ES-I3 (cell line): ENCODE data around the gene RAPGEF5.

Source experiments
- H3K36me3 ChIP-seq: 2 replicates; pipeline ENCODE4 v1.6.1; 2013; ENCODE audit warnings: mild to moderate bottlenecking, low read length, control low read depth, moderate library complexity; ENCODE audit not compliant: insufficient read depth
- H3K4me1 ChIP-seq: 2 replicates; pipeline ENCODE4 v1.6.1; 2013; ENCODE audit warnings: mild to moderate bottlenecking, control low read depth, low read length; ENCODE audit not compliant: insufficient read depth
- H3K9ac ChIP-seq: 2 replicates; pipeline ENCODE4 v1.6.1; 2013; ENCODE audit warnings: low read depth, mild to moderate bottlenecking, low read length, moderate library complexity
- H3K9me3 ChIP-seq: 2 replicates; pipeline ENCODE4 v1.6.1; 2013; ENCODE audit warnings: mild to moderate bottlenecking, low read length, moderate library complexity; ENCODE audit not compliant: control insufficient read depth, insufficient read depth

RAPGEF5 gene

GRCh38 chr7:22295402-22296264 lies 61.3 kb downstream of the RAPGEF5 start:
- Histone ChIP-seq H3K36me3 (no peaks in the 10 kb centered on the region), H3K9ac (no peak overlapping the region), H3K4me1 (no peaks in the 10 kb centered on the region), H3K9me3 (no peaks in the 10 kb centered on the region)

- no peaks in the 10 kb centered on the region for H3K36me3 ChIP-seq
- no peaks in the 10 kb centered on the region for H3K4me1 ChIP-seq
- no peaks in the 10 kb centered on the region for H3K9me3 ChIP-seq
- no peak overlapping the region for H3K9ac ChIP-seq
Observed at GRCh38 chr7:22292531-22292930, 64.4 kb downstream of the RAPGEF5 start.

GRCh38 chr7:22291977-22292376 lies 65.0 kb downstream of the RAPGEF5 start:
- Histone ChIP-seq H3K9me3 (no peaks in the 10 kb centered on the region), H3K9ac (no peak overlapping the region), H3K36me3 (no peaks in the 10 kb centered on the region), H3K4me1 (no peaks in the 10 kb centered on the region)

GRCh38 chr7:22288202-22288601 lies 68.8 kb downstream of the RAPGEF5 start:
- no peaks in the 10 kb centered on the region for H3K4me1 ChIP-seq
- H3K36me3 ChIP-seq: no peaks in the 10 kb centered on the region
- H3K9me3 ChIP-seq: no peaks in the 10 kb centered on the region

GRCh38 chr7:22287412-22287811 lies 69.5 kb downstream of the RAPGEF5 start:
- Histone ChIP-seq H3K9ac (no peak overlapping the region), H3K36me3 (no peaks in the 10 kb centered on the region), H3K4me1 (no peaks in the 10 kb centered on the region), H3K9me3 (no peaks in the 10 kb centered on the region)

More at GRCh38 chr7:22288202-22288601, 68.8 kb downstream of the RAPGEF5 start:
- H3K9ac ChIP-seq: no peak overlapping the region

GRCh38 chr7:22286436-22286835 lies 70.5 kb downstream of the RAPGEF5 start:
- Histone ChIP-seq H3K9ac (no peak overlapping the region), H3K4me1 (no peaks in the 10 kb centered on the region), H3K36me3 (no peaks in the 10 kb centered on the region), H3K9me3 (no peaks in the 10 kb centered on the region)

GRCh38 chr7:22281481-22281880 lies 75.5 kb downstream of the RAPGEF5 start:
- H3K36me3 ChIP-seq: no peaks in the 10 kb centered on the region
- no peak overlapping the region for H3K9ac ChIP-seq
- no peaks in the 10 kb centered on the region for H3K4me1 ChIP-seq
- no peaks in the 10 kb centered on the region for H3K9me3 ChIP-seq

- H3K36me3 ChIP-seq: no peaks in the 10 kb centered on the region
- H3K4me1 ChIP-seq: no peaks in the 10 kb centered on the region
- no peak overlapping the region for H3K9ac ChIP-seq
- H3K9me3 ChIP-seq: no peaks in the 10 kb centered on the region
Observed at GRCh38 chr7:22280031-22280430, 76.9 kb downstream of the RAPGEF5 start.

- no peaks in the 10 kb centered on the region for H3K36me3 ChIP-seq
Observed at GRCh38 chr7:22278660-22279059, 78.3 kb downstream of the RAPGEF5 start.

GRCh38 chr7:22277375-22277774 lies 79.6 kb downstream of the RAPGEF5 start:
- no peaks in the 10 kb centered on the region for H3K36me3 ChIP-seq
- no peak overlapping the region for H3K9ac ChIP-seq
- no peaks in the 10 kb centered on the region for H3K4me1 ChIP-seq
- H3K9me3 ChIP-seq: no peaks in the 10 kb centered on the region

More at GRCh38 chr7:22278660-22279059, 78.3 kb downstream of the RAPGEF5 start:
- Histone ChIP-seq H3K9me3 (no peaks in the 10 kb centered on the region), H3K4me1 (no peaks in the 10 kb centered on the region), H3K9ac (no peak overlapping the region)

GRCh38 chr7:22275661-22276060 lies 81.3 kb downstream of the RAPGEF5 start:
- no peaks in the 10 kb centered on the region for H3K4me1 ChIP-seq
- H3K36me3 ChIP-seq: no peaks in the 10 kb centered on the region
- H3K9ac ChIP-seq: no peak overlapping the region
- no peaks in the 10 kb centered on the region for H3K9me3 ChIP-seq

- no peaks in the 10 kb centered on the region for H3K4me1 ChIP-seq
- H3K9ac ChIP-seq: no peak overlapping the region
- no peaks in the 10 kb centered on the region for H3K9me3 ChIP-seq
- no peaks in the 10 kb centered on the region for H3K36me3 ChIP-seq
Observed at GRCh38 chr7:22271311-22271710, 85.6 kb downstream of the RAPGEF5 start.

- H3K4me1 ChIP-seq: no peaks in the 10 kb centered on the region
- no peak overlapping the region for H3K9ac ChIP-seq
- no peaks in the 10 kb centered on the region for H3K36me3 ChIP-seq
- no peaks in the 10 kb centered on the region for H3K9me3 ChIP-seq
Observed at GRCh38 chr7:22270371-22270770, 86.6 kb downstream of the RAPGEF5 start.

- H3K36me3 ChIP-seq: no peaks in the 10 kb centered on the region
- no peak overlapping the region for H3K9ac ChIP-seq
- H3K9me3 ChIP-seq: no peaks in the 10 kb centered on the region
- no peaks in the 10 kb centered on the region for H3K4me1 ChIP-seq
Observed at GRCh38 chr7:22269963-22270362, 87.0 kb downstream of the RAPGEF5 start.

GRCh38 chr7:22268884-22269421 lies 88.0 kb downstream of the RAPGEF5 start:
- H3K4me1 ChIP-seq: no peaks in the 10 kb centered on the region
- no peak overlapping the region for H3K9ac ChIP-seq
- no peaks in the 10 kb centered on the region for H3K36me3 ChIP-seq
- no peaks in the 10 kb centered on the region for H3K9me3 ChIP-seq
